Measurements from ENCODE around the gene PWWP3B.
"Not testable (repeated sequence)": the region's sequence is repeated elsewhere in the genome, so short reads cannot be mapped to it uniquely, and the experiment has no call there.

The PWWP3B gene

GRCh38 chrX:106168107-106168506 lies at the start of gene PWWP3B:
PWWP3B (plus strand) TSS chrX:106168305; CDS start chrX:106205433, 37,128 bp downstream.
- in situ Hi-C loops (cut with MboI; ENCODE audit: low sequenced_read_pairs): no loop called here

GRCh38 chrX:106139048-106139447 lies 29.1 kb upstream of the PWWP3B start:
- in situ Hi-C loops (cut with MboI; ENCODE audit: low sequenced_read_pairs): no loop called here

GRCh38 chrX:106144755-106145639 lies 23.1 kb upstream of the PWWP3B start:
- in situ Hi-C loops (cut with MboI; ENCODE audit: low sequenced_read_pairs): no loop called here

GRCh38 chrX:106150701-106151100 lies 17.4 kb upstream of the PWWP3B start:
- in situ Hi-C loops (cut with MboI; ENCODE audit: low sequenced_read_pairs): no loop called here

GRCh38 chrX:106159861-106160282 lies 8.2 kb upstream of the PWWP3B start:
- in situ Hi-C loops (cut with MboI; ENCODE audit: low sequenced_read_pairs): no loop called here

GRCh38 chrX:106170318-106170717 lies 2.2 kb downstream of the PWWP3B start:
- in situ Hi-C loops (cut with MboI; ENCODE audit: low sequenced_read_pairs): no loop called here

- in situ Hi-C loops (cut with MboI; ENCODE audit: low sequenced_read_pairs): no loop called here
Measured at GRCh38 chrX:106171293-106171820, 3.3 kb downstream of the PWWP3B start.

- in situ Hi-C loops (cut with MboI; ENCODE audit: low sequenced_read_pairs): no loop called here
Measured at GRCh38 chrX:106177106-106177981, 9.2 kb downstream of the PWWP3B start.

GRCh38 chrX:106177982-106178321 lies 9.8 kb downstream of the PWWP3B start:
- in situ Hi-C loops (cut with MboI; ENCODE audit: low sequenced_read_pairs): no loop called here

- in situ Hi-C loops (cut with MboI; ENCODE audit: low sequenced_read_pairs): no loop called here
Measured at GRCh38 chrX:106178826-106179225, 10.7 kb downstream of the PWWP3B start.

GRCh38 chrX:106183685-106184084 lies 15.6 kb downstream of the PWWP3B start:
- in situ Hi-C loops (cut with MboI; ENCODE audit: low sequenced_read_pairs): not testable (repeated sequence)

GRCh38 chrX:106201502-106202178 lies 33.5 kb downstream of the PWWP3B start:
- in situ Hi-C loops (cut with MboI; ENCODE audit: low sequenced_read_pairs): no loop called here

- in situ Hi-C loops (cut with MboI; ENCODE audit: low sequenced_read_pairs): no loop called here
Measured at GRCh38 chrX:106203315-106203714, 35.2 kb downstream of the PWWP3B start.

- in situ Hi-C loops (cut with MboI; ENCODE audit: low sequenced_read_pairs): no loop called here
Measured at GRCh38 chrX:106208154-106208553, 40.0 kb downstream of the PWWP3B start.
